Astrocyte of the spinal cord (primary cell): ENCODE results near the gene CDC20.
"Not testable (repeated sequence)": the region's sequence is repeated elsewhere in the genome, so short reads cannot be mapped to it uniquely, and the experiment has no call there.

Experiments
- DNase-seq: peaks from one replicate; pipeline ENCODE4 v3.0.0; 2011; ENCODE audit warnings: low read depth, low spot score
- H3K4me3 ChIP-seq: 2 replicates; pipeline ENCODE4 v1.5.1; 2011; ENCODE audit warnings: low read depth, mild to moderate bottlenecking, low read length, moderate library complexity
- CTCF ChIP-seq: IDR thresholded peaks from 2 replicates; pipeline ENCODE4 v1.5.1; 2012; ENCODE audit warnings: low read depth, mild to moderate bottlenecking, low read length, inconsistent platforms
- in situ Hi-C: cut with HindIII; loops from 2 replicates; pipeline ENCODE4 v1.10.0; 2017; ENCODE audit warnings: low sequenced_read_pairs

CDC20 gene

DNA sequence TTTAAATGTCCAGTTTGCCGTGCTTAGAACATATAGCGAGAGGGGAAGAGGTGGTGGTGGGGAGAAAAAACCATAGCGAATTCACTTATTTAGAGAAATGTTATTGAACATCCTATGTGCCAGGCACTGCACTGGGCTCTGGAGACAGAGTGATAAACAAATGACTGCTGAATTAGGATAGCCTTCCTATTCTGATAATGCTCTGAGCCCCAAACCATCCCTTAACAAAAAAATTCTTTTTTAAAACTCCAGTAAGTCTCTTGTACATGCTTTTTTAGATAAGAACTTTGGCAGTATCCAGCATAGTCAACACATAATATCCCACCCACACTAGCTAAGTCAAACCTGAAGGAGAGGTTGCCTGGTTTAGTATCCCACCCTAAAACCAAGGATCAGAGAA is 39.4 kb downstream of the CDC20 start:
- no peak overlapping the region for H3K4me3 ChIP-seq
- no peak for TF ChIP-seq CTCF
- in situ Hi-C loops: no loop called here
- DNase-seq: no peak

DNA sequence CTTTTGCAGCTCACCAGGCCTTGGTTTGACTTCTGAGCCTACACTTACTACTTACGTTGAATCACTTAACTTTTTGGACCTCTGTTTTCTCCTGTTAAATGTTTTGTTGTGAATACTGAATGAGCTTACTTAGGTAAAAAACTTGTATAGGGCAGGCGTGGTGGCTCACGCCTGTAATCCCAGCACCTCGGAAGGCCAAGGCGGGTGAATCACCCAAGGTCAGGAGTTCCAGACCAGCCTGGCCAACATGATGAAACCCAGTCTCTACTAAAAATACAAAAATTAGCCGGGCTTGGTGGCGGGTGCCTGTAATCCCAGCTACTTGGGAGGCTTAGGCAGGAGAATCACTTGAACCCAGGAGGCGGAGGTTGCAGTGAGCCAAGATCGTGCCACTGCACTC is 41.7 kb downstream of the CDC20 start:
- in situ Hi-C loops, H3K4me3 ChIP-seq, DNase-seq: not testable (repeated sequence)

DNA sequence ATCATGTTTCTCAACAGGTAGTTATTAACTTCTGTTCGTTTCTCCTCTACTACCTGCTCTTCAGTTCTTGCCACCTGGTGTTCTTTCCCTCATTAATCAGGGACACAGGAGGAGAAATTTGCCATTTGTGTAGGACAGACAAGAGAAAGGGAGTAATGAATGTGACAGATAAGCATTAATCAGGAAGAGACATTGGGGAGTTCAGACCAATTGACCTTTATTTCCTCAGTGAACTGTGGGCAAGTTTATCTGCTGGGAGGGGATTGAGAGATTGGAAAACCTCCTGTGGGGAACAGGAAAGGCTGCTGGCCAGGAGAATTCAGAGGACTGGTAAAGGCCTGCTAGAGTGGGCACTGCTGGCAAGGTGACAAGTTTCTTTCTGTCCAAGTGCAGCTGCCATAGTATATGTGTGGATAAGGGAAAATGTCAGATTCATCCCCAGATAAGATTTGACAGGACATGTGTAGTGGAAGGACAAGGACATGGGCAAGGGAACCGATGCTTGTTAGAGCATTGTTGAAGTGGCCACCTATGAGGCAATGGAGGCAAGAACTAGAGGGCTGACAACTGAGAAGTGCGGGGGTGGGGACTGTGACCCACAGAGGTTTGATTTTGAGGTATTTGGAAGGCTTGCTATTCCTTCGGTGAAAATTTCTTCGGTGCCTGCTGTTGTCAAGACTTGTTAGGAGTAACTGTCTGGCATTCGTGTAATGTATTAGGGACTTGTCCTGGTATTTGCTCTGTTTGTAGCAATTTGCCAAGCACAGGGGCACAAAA is 43.5 kb downstream of the CDC20 start:
- in situ Hi-C loops: no loop called here
- TF ChIP-seq CTCF: no peak
- no peak overlapping the region for H3K4me3 ChIP-seq
- no peak for DNase-seq

DNA sequence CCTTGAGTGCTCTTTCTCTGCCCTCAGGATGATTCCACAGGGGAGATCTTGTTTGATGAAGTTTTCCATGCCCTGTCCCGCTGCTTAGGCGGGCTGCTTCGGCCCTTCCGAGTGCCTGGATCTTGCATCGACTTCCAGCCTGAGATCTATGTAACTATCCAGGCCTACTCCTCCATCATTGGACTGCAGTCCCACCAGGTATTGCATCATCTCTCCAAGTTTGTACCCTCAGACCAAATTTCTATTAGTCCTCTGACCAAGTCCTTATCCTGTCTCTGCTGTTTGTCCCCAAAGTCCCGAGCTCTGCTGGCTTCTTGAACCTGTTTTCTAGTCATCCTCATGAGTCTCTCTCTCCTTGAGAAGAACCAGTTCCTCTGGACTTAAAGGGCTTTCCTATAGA is 45.6 kb downstream of the CDC20 start:
- TF ChIP-seq CTCF: no peak
- in situ Hi-C loops: no loop called here
- DNase-seq: no peak
- H3K4me3 ChIP-seq: no peak overlapping the region

DNA sequence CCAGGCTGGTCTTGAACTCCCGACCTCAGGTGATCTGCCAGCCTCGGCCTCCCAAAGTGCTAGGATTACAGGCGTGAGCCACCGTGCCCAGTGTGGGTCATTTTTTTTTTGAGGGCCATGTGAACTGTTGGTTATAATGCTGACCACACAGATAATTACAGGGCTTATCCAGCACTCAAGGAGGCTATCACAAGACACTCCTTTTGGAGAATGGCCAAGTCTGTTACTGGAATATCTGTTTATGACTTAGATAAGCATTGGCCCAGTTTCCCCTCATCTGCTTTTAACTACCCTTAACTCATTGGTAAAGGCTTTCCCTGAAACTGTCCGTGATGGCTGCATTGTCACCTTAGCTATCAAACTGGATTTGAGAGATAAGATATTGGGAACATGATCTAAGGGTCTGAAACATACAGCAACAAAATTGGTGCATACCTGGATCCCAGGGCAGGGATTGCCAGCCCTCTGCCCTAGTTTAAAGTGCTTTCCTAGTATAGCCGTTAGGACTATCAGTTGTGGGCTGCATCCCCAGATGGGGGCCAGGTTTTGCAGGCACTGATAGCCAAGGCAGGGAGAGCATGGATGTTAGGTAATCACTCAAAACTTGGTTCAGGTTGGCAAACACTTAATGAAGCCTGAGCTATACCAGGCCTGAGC is 46.6 kb downstream of the CDC20 start:
- H3K4me3 ChIP-seq: no peak overlapping the region
- no peak for DNase-seq
- in situ Hi-C loops: no loop called here
- TF ChIP-seq CTCF: no peak

- no peak for DNase-seq
- no peak overlapping the region for H3K4me3 ChIP-seq
- TF ChIP-seq CTCF: no peak
- in situ Hi-C loops: no loop called here
These were observed 47.1 kb downstream of the CDC20 start for GRCh38 chr1:43405876-43406234.

DNA sequence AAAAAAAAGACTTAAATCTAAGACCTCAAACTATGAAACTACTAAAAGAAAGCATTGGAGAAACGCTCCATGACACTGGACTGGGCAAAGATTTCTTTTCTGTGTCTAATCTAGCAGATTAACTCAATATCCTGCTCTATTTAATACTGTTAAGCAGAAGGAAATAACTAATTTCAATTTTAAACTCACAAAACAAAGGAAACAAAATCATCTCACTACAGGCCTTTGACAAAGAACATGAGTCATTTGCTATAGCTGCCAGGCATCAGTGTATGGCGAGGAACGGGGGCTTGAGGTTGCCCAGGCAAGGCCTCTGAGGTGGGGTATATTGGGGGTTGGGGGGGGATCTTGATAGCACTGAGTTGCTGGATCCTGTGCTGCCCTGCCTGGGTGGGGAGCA is 51.8 kb downstream of the CDC20 start:
- TF ChIP-seq CTCF: no peak
- in situ Hi-C loops: no loop called here
- DNase-seq: no peak
- no peak overlapping the region for H3K4me3 ChIP-seq
